Liver (tissue), 3 donors: ENCODE data around the gene RALGDS.

Experiments used
- CTCF ChIP-seq: fragments of 150-350 bp; IDR thresholded peaks from 2 replicates; pipeline ENCODE4 v1.5.1; 2017; ENCODE audit warnings: improper control_type of control experiment, low read depth, low read length; ENCODE audit not compliant: missing input control
- TAF1 ChIP-seq: conservative IDR thresholded peaks from 2 replicates; pipeline ENCODE4 v1.6.1; 2016; ENCODE audit warnings: antibody characterized with exemption, mild to moderate bottlenecking
- YY1 ChIP-seq: IDR thresholded peaks from 2 replicates; pipeline ENCODE4 v1.6.1; 2016; ENCODE audit warnings: antibody characterized with exemption, mild to moderate bottlenecking
- donor health status: healthy.
- donor health status: healthy.

GRCh38 chr9:133054194-133054890, 66.7 kb downstream of the RALGDS start:
- no peak for TF ChIP-seq CTCF
- TF ChIP-seq YY1 = no peak
- TF ChIP-seq TAF1 = no peak
